Measurements from ENCODE around the gene BLID.

- TF ChIP-seq ZNF274 (IDR thresholded peaks at IDR 0.05; ENCODE audit: borderline replicate concordance, extremely low read depth, low read length) = no peak
- TF ChIP-seq CTCF (IDR thresholded peaks at IDR 0.05; ENCODE audit: control extremely low read depth in 1 of 3, insufficient read depth in 1 of 3, low read depth in 1 of 3, low read length in 3 of 3) = no peak
- no peak for TF ChIP-seq BACH1 (IDR thresholded peaks at IDR 0.05; ENCODE audit: low read length)
- no peak for TF ChIP-seq SUZ12 (IDR thresholded peaks at IDR 0.05; ENCODE audit: low read length)
- TF ChIP-seq SIN3A (conservative IDR thresholded peaks at IDR 0.05 in 1 of 2, IDR thresholded peaks at IDR 0.05 in 1 of 2; ENCODE audit: low read depth in 1 of 2, low read length in 2 of 2) = no peak
- TF ChIP-seq POLR2AphosphoS5 (IDR thresholded peaks at IDR 0.05; ENCODE audit: low read depth, low read length) = no peak
Observed at GRCh38 chr11:122075016-122075415, 41.0 kb downstream of the BLID start.
